Colonic mucosa (tissue), 4 donors: Measurements from ENCODE around the gene GSTA4. TPM values are rescaled to one million over a fixed set of nuclear protein-coding genes. Genes with fewer than 3 reads are reported as not detected.

Source experiments
- DNase-seq: peaks from one replicate; pipeline ENCODE4 v3.0.0-alpha.2; 2020
- H3K27ac ChIP-seq: fragments of 200-600 bp; one replicate; pipeline ENCODE4 v1.8.0; 2021
- H3K27me3 ChIP-seq: fragments of 200-600 bp; one replicate; pipeline ENCODE4 v1.8.0; 2021
- H3K36me3 ChIP-seq: fragments of 200-600 bp; one replicate; pipeline ENCODE4 v1.8.0; 2021
- H3K4me1 ChIP-seq: fragments of 200-600 bp; one replicate; pipeline ENCODE4 v1.8.0; 2021; ENCODE audit warnings: mild to moderate bottlenecking
- H3K4me3 ChIP-seq: fragments of 200-600 bp; one replicate; pipeline ENCODE4 v1.8.0; 2021
- H3K9ac ChIP-seq, 2 donors: one replicate each; pipeline ENCODE4 v1.7.0; 2013; ENCODE audit warnings: control low read depth in 2 of 2, low read depth in 2 of 2, low read length in 2 of 2
- H3K9me3 ChIP-seq: fragments of 200-600 bp; one replicate; pipeline ENCODE4 v1.8.0; 2021
- CTCF ChIP-seq: fragments of 200-600 bp; IDR thresholded peaks from one replicate; pipeline ENCODE4 v1.8.0; 2022; ENCODE audit warnings: antibody characterized with exemption, mild to moderate bottlenecking
- intact Hi-C: fragments of 100-400 bp; cut with DNase I; formaldehyde crosslinking; loops from one replicate; pipeline ENCODE4 v1.14.1; 2022
- total RNA-seq, 2 donors: library from RNA; stranded (reverse); fragmentation: NEBNext Ultra II Directional in 1 of 2; extraction: Animal tissue kit (Norgen Biotek cat#: 25700) in 1 of 2; gene quantifications; one replicate each; pipeline ENCODE4 v1.2.1, GENCODE V29; 2021
- donor health status: healthy.
- donor health status: DM: no; HTN: no; CAD: no.
- donor health status: DM: no; HTN: no; CAD: no.

GSTA4 gene
- total RNA-seq, 2 donors from 2014 or later, result 13.5 to 17.0 TPM

- Histone ChIP-seq H3K27me3 (no peaks in the 10 kb centered on the region), H3K36me3 (no peaks in the 10 kb centered on the region), H3K4me3 (no peak overlapping the region), H3K9ac (no peak overlapping the region), H3K9me3 (no peaks in the 10 kb centered on the region), H3K4me1 (no peaks in the 10 kb centered on the region), H3K27ac (no peak overlapping the region)
- DNase-seq, result no peak
- intact Hi-C loops, result no loop called here
- TF ChIP-seq CTCF, result no peak
These were observed 61.3 kb downstream of the GSTA4 start for GRCh38 chr6:52933778-52934177.

DNA sequence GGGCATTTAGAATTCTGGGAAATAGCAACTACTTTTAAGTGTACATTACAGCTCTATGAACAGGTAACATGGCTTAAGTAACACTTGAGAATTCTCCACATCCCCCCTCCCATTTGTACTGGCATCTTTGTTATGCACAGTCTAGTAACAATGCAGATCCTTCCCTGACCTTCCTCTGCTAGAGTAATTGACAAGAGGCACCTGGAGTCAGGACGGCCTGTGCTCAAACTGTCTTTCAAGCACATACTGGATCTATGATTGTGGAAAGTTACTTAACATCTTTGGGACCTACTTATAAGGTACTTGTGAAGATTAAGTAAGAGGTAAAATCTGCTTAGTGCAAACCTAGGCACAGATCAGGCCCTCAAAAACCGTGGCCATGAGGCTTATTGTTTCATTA is 63.7 kb downstream of the GSTA4 start:
- Histone ChIP-seq H3K27ac (no peak overlapping the region), H3K9me3 (no peaks in the 10 kb centered on the region), H3K4me1 (no peaks in the 10 kb centered on the region), H3K9ac (no peak overlapping the region), H3K4me3 (no peak overlapping the region), H3K36me3 (no peaks in the 10 kb centered on the region), H3K27me3 (no peaks in the 10 kb centered on the region)
- DNase-seq, result no peak
- intact Hi-C loops, result no loop called here
- no peak for TF ChIP-seq CTCF

- H3K36me3 ChIP-seq, result no peaks in the 10 kb centered on the region
- TF ChIP-seq CTCF, result no peak
- intact Hi-C loops, result no loop called here
- no peaks in the 10 kb centered on the region for H3K4me1 ChIP-seq
- no peaks in the 10 kb centered on the region for H3K9me3 ChIP-seq
- H3K27ac ChIP-seq, result no peak overlapping the region
- H3K27me3 ChIP-seq, result no peaks in the 10 kb centered on the region
- H3K9ac ChIP-seq, result no peak overlapping the region
- no peak for DNase-seq
- no peak overlapping the region for H3K4me3 ChIP-seq
These were observed 65.5 kb downstream of the GSTA4 start for GRCh38 chr6:52929321-52930164.

Other genes with a start within 250 kb of the GSTA4 start
- under 1 TPM; 0.22 to 0.35 TPM for gene GSTA2, start 231.8 kb downstream of the GSTA4 start, total RNA-seq
- 1 to 10 TPM; 6.8 to 8.1 TPM for gene GSTA1, start 191.5 kb downstream of the GSTA4 start, total RNA-seq
- gene GSTA5, start 154.5 kb downstream of the GSTA4 start, total RNA-seq, result not detected
- not detected for gene GSTA3, start 85.6 kb downstream of the GSTA4 start, total RNA-seq
- gene CILK1, start 66.5 kb upstream of the GSTA4 start, total RNA-seq, result 10 to 100 TPM; 15.6 to 24.8 TPM
- gene FBXO9, start 70.1 kb upstream of the GSTA4 start, total RNA-seq, result 10 to 100 TPM; 49.7 to 57.9 TPM
- gene GCM1, start 153.6 kb upstream of the GSTA4 start, total RNA-seq, result not detected